BLaER1 treated with 17β-estradiol and CSF1 and Interleukin-3, amounts not matched to agents 10 nM and 100 nM (cell line): ENCODE data around the gene TMEM217.
"Not testable (repeated sequence)": the region's sequence is repeated elsewhere in the genome, so short reads cannot be mapped to it uniquely, and the experiment has no call there.

Experiments
- H3K27ac ChIP-seq, 11 experiments: shearing (Covaris generic); formaldehyde crosslinking; 2 replicates each; pipeline ENCODE4 v1.8.1; 2022
- H3K27me3 ChIP-seq, 11 experiments: shearing (Covaris generic); formaldehyde crosslinking; 2 replicates each; pipeline ENCODE4 v1.8.1; 2022
- H3K36me3 ChIP-seq, 11 experiments: shearing (Covaris generic); formaldehyde crosslinking; 2 replicates each; pipeline ENCODE4 v1.8.1; 2022
- H3K4me1 ChIP-seq, 10 experiments: shearing (Covaris generic); formaldehyde crosslinking; 2 replicates each; pipeline ENCODE4 v1.8.1; 2022
- H3K4me2 ChIP-seq, 11 experiments: shearing (Covaris generic); formaldehyde crosslinking; 2 replicates each; pipeline ENCODE4 v1.8.1; 2022
- H3K4me3 ChIP-seq, 10 experiments: shearing (Covaris generic); formaldehyde crosslinking; 2 replicates each; pipeline ENCODE4 v1.8.1; 2022
- H3K9ac ChIP-seq, 11 experiments: shearing (Covaris generic); formaldehyde crosslinking; 2 replicates each; pipeline ENCODE4 v1.8.1; 2022
- H3K9me3 ChIP-seq, 11 experiments: shearing (Covaris generic); formaldehyde crosslinking; replicated peaks in 1 of 11; 2 replicates each; pipeline ENCODE4 v1.8.1; 2022
- H4K20me1 ChIP-seq, 11 experiments: shearing (Covaris generic); formaldehyde crosslinking; 2 replicates each; pipeline ENCODE4 v1.8.1; 2022
- Cebpa-rat ChIP-seq, 11 experiments: shearing (Covaris generic); IDR thresholded peaks; 2 replicates each; pipeline ENCODE4 v1.8.1; 2022

Gene TMEM217

GRCh38 chr6:37257634-37258404, at the start of gene TMEM217, which contains the start of gene TBC1D22B:
Gene TMEM217, minus strand, starts transcription at chr6:37258144. Its CDS starts 39,114 bp downstream, at chr6:37219030.
Gene TBC1D22B, plus strand, starts transcription at chr6:37257772. Its CDS starts 146 bp downstream, at chr6:37257918.
- peaks cover 0 to 13% (median 0%) of the 10 kb centered on the region in 11 experiments; a peak in 5 of 22 replicates for H4K20me1 ChIP-seq
- H3K36me3 ChIP-seq = peaks cover 0 to 8% (median 0%) of the 10 kb centered on the region in 11 experiments; a peak in 3 of 22 replicates
- H3K27ac ChIP-seq = peak within 1 kb of the TSS; percentile 84 to 98 (median 94)
- H3K4me1 ChIP-seq = peaks cover 23 to 37% (median 29%) of the 10 kb centered on the region in 10 experiments
- peak within 1 kb of the TSS; percentile 74 to 95 (median 90) for H3K4me3 ChIP-seq
- peak within 1 kb of the TSS; percentile 86 to 98 (median 94) for H3K9ac ChIP-seq
- TF ChIP-seq Cebpa-rat (IDR thresholded peaks at IDR 0.05) = no peak
- peak within 1 kb of the TSS; percentile 81 to 96 (median 90) for H3K4me2 ChIP-seq
- no peaks in the 10 kb centered on the region for H3K9me3 ChIP-seq
- H3K27me3 ChIP-seq = no peaks in the 10 kb centered on the region

- H3K4me1 ChIP-seq = peaks cover 15 to 17% (median 16%) of the 10 kb centered on the region in 10 experiments
- H3K27ac ChIP-seq, H4K20me1 ChIP-seq, H3K9ac ChIP-seq, H3K4me2 ChIP-seq, H3K9me3 ChIP-seq, H3K27me3 ChIP-seq, H3K4me3 ChIP-seq: not testable (repeated sequence)
- peak in 1 of 11 experiments; percentile 38; a peak in 1 of 22 replicates for TF ChIP-seq Cebpa-rat (IDR thresholded peaks at IDR 0.05)
- peaks cover 6 to 54% (median 17%) of the 10 kb centered on the region in 11 experiments; a peak in 19 of 22 replicates for H3K36me3 ChIP-seq
Observed at GRCh38 chr6:37307484-37307883, 49.5 kb upstream of the TMEM217 start.

- peaks cover 3 to 50% (median 16%) of the 10 kb centered on the region in 11 experiments; a peak in 18 of 22 replicates for H3K36me3 ChIP-seq
- H3K4me1 ChIP-seq = peaks cover 22 to 25% (median 23%) of the 10 kb centered on the region in 10 experiments
- no peak overlapping the region for H3K9ac ChIP-seq
- no peak overlapping the region for H3K4me3 ChIP-seq
- H3K27ac ChIP-seq = no peak overlapping the region
- no peak overlapping the region for H3K4me2 ChIP-seq
- H3K27me3 ChIP-seq = no peaks in the 10 kb centered on the region
- TF ChIP-seq Cebpa-rat (IDR thresholded peaks at IDR 0.05) = no peak
- no peaks in the 10 kb centered on the region for H4K20me1 ChIP-seq
- H3K9me3 ChIP-seq = no peaks in the 10 kb centered on the region
Observed at GRCh38 chr6:37306624-37307222, 48.8 kb upstream of the TMEM217 start.

GRCh38 chr6:37305841-37306425, 48.0 kb upstream of the TMEM217 start:
- H3K4me2 ChIP-seq = no peak overlapping the region
- peaks cover 3 to 57% (median 17%) of the 10 kb centered on the region in 11 experiments; a peak in 18 of 22 replicates for H3K36me3 ChIP-seq
- no peaks in the 10 kb centered on the region for H4K20me1 ChIP-seq
- no peak overlapping the region for H3K27ac ChIP-seq
- no peaks in the 10 kb centered on the region for H3K27me3 ChIP-seq
- TF ChIP-seq Cebpa-rat (IDR thresholded peaks at IDR 0.05) = no peak
- peaks cover 26 to 31% (median 28%) of the 10 kb centered on the region in 10 experiments for H3K4me1 ChIP-seq
- H3K4me3 ChIP-seq = no peak overlapping the region
- no peak overlapping the region for H3K9ac ChIP-seq
- no peaks in the 10 kb centered on the region for H3K9me3 ChIP-seq

- no peak overlapping the region for H3K4me2 ChIP-seq
- no peaks in the 10 kb centered on the region for H4K20me1 ChIP-seq
- H3K4me1 ChIP-seq = peaks cover 26 to 31% (median 28%) of the 10 kb centered on the region in 10 experiments
- H3K36me3 ChIP-seq = peaks cover 3 to 66% (median 22%) of the 10 kb centered on the region in 11 experiments; a peak in 18 of 22 replicates
- H3K9me3 ChIP-seq = no peaks in the 10 kb centered on the region
- no peak overlapping the region for H3K9ac ChIP-seq
- no peak for TF ChIP-seq Cebpa-rat (IDR thresholded peaks at IDR 0.05)
- H3K27me3 ChIP-seq = no peaks in the 10 kb centered on the region
- no peak overlapping the region for H3K27ac ChIP-seq
- no peak overlapping the region for H3K4me3 ChIP-seq
Observed at GRCh38 chr6:37304766-37305165, 46.8 kb upstream of the TMEM217 start.

- Histone ChIP-seq H3K4me2 (peak overlapping the region; percentile 52 to 74 (median 66)), H3K27ac (peak overlapping the region in 6 of 11 experiments; percentile 27 to 59 (median 34); a peak in 7 of 22 replicates), H3K36me3 (peaks cover 3 to 65% (median 21%) of the 10 kb centered on the region in 11 experiments; a peak in 18 of 22 replicates)
Observed at GRCh38 chr6:37303891-37304503, 46.1 kb upstream of the TMEM217 start.

GRCh38 chr6:37303091-37303660, 45.2 kb upstream of the TMEM217 start:
- Histone ChIP-seq H3K4me1 (peaks cover 26 to 31% (median 28%) of the 10 kb centered on the region in 10 experiments), H3K9ac (peak overlapping the region in 10 of 11 experiments; percentile 1 to 31 (median 9); a peak in 9 of 22 replicates), H3K27me3 (no peaks in the 10 kb centered on the region), H3K4me2 (peak overlapping the region; percentile 52 to 74 (median 66)), H4K20me1 (no peaks in the 10 kb centered on the region), H3K27ac (peak overlapping the region in 10 of 11 experiments; percentile 6 to 59 (median 31); a peak in 16 of 22 replicates), H3K4me3 (no peak overlapping the region), H3K9me3 (no peaks in the 10 kb centered on the region), H3K36me3 (peaks cover 3 to 65% (median 21%) of the 10 kb centered on the region in 11 experiments; a peak in 19 of 22 replicates)
- no peak for TF ChIP-seq Cebpa-rat (IDR thresholded peaks at IDR 0.05)

More at GRCh38 chr6:37303891-37304503, 46.1 kb upstream of the TMEM217 start:
- Histone ChIP-seq H3K27me3 (no peaks in the 10 kb centered on the region), H4K20me1 (no peaks in the 10 kb centered on the region), H3K9ac (peak overlapping the region in 4 of 11 experiments; percentile 1 to 31 (median 15); a peak in 2 of 22 replicates), H3K4me1 (peaks cover 26 to 31% (median 28%) of the 10 kb centered on the region in 10 experiments), H3K4me3 (no peak overlapping the region), H3K9me3 (no peaks in the 10 kb centered on the region)
- TF ChIP-seq Cebpa-rat (IDR thresholded peaks at IDR 0.05) = no peak

- TF ChIP-seq Cebpa-rat (IDR thresholded peaks at IDR 0.05) = no peak
- Histone ChIP-seq H3K9me3 (peaks cover 0 to 4% (median 0%) of the 10 kb centered on the region in 11 experiments; a peak in 2 of 22 replicates), H3K36me3 (peaks cover 8 to 67% (median 27%) of the 10 kb centered on the region in 11 experiments), H3K27me3 (no peaks in the 10 kb centered on the region), H3K4me3 (no peak overlapping the region), H3K4me1 (peaks cover 26 to 31% (median 28%) of the 10 kb centered on the region in 10 experiments), H3K9ac (peak overlapping the region in 2 of 11 experiments; percentile 4 to 26; a peak in 3 of 22 replicates), H3K4me2 (peak overlapping the region; percentile 52 to 74 (median 66)), H3K27ac (peak overlapping the region in 9 of 11 experiments; percentile 21 to 59 (median 32); a peak in 13 of 22 replicates), H4K20me1 (no peaks in the 10 kb centered on the region)
Observed at GRCh38 chr6:37302086-37302686, 44.2 kb upstream of the TMEM217 start.
